Heart left ventricle (tissue), 16 donors: ENCODE results near the gene PLCH1. TPM values are rescaled to one million over a fixed set of nuclear protein-coding genes. Genes with fewer than 3 reads are reported as not detected.

Experiments
- ATAC-seq, 4 donors: fragments of 200-7000 bp; cut with Tn5 transposase; one replicate each; pipeline ENCODE4 v1.9.1; 2020 to 2022; ENCODE audit warnings: moderate library complexity in 4 of 4, mild to moderate bottlenecking in 3 of 4, moderate number of reproducible peaks in 1 of 4
- DNase-seq, 5 donors: peaks; one replicate each; pipeline ENCODE4 v3.0.0-alpha.2; 2020
- H3K27ac ChIP-seq, 12 donors: fragments of 200-600 bp; sonication (generic) in 4 of 12; one replicate each; pipeline versions ENCODE4 v1.5.0 to v1.8.0; 2016 to 2022; ENCODE audit warnings: mild to moderate bottlenecking in 2 of 12
- H3K27me3 ChIP-seq, 9 donors: fragments of 200-600 bp; sonication (generic) in 2 of 9; one replicate each; pipeline versions ENCODE4 v1.5.1 to v1.8.0; 2016 to 2022; ENCODE audit warnings: mild to moderate bottlenecking in 3 of 9
- H3K36me3 ChIP-seq, 9 donors: fragments of 200-600 bp; sonication (generic) in 2 of 9; one replicate each; pipeline versions ENCODE4 v1.5.0 to v1.8.0; 2018 to 2022; ENCODE audit warnings: mild to moderate bottlenecking in 2 of 9
- H3K4me1 ChIP-seq, 12 donors: fragments of 200-600 bp; sonication (generic) in 4 of 12; one replicate each; pipeline versions ENCODE4 v1.5.0 to v1.8.0; 2016 to 2022; ENCODE audit warnings: mild to moderate bottlenecking in 3 of 12
- H3K4me3 ChIP-seq, 12 donors: fragments of 200-600 bp; sonication (generic) in 4 of 12; one replicate each; pipeline versions ENCODE4 v1.5.0 to v1.8.0; 2017 to 2022; ENCODE audit warnings: mild to moderate bottlenecking in 9 of 12, moderate library complexity in 4 of 12
- H3K9me3 ChIP-seq, 12 donors: fragments of 200-600 bp; sonication (generic) in 4 of 12; one replicate each; pipeline versions ENCODE4 v1.5.0 to v1.8.0; 2016 to 2022; ENCODE audit warnings: mild to moderate bottlenecking in 1 of 12
- POLR2A ChIP-seq, 2 donors: fragments of 450-650 bp; IDR thresholded peaks; one replicate each; pipeline ENCODE4 v1.6.1; 2017; ENCODE audit warnings: antibody characterized with exemption in 2 of 2, mild to moderate bottlenecking in 2 of 2, moderate library complexity in 2 of 2
- WGBS, 4 donors: extraction: QIAGEN DNeasy Blood & Tissue Kit in 2 of 4; methylation state at CpG; one replicate each; pipeline versions ENCODE4 v1.1.5 to v1.1.7; 2013 to 2018; 5-methylcytosine and 5-hydroxymethylcytosine counted together
- intact Hi-C, 10 donors: fragments of 100-400 bp; cut with DNase I; formaldehyde crosslinking; loops; one replicate each; pipeline versions ENCODE4 v1.11.1 to v1.14.2; 2022
- polyA plus RNA-seq, 2 donors: library from polyadenylated mRNA; stranded (reverse); fragments of 200-250 nt; gene quantifications; one replicate each; pipeline ENCODE4 v1.2.3, GENCODE V29; 2013
- total RNA-seq, 9 donors: library from RNA; depleted of rRNA in 2 of 9; stranded (reverse); fragments of >200 nt in 2 of 9; fragmentation: NEBNext Ultra II Directional in 3 of 9; extraction: Animal tissue kit (Norgen Biotek cat#: 25700) in 3 of 9; gene quantifications; one replicate each; pipeline versions ENCODE4 v1.1.0 to v1.2.4, GENCODE V29; 2016 to 2023
- TF ChIP-seq, protein P1 (sequence below), 12 donors: fragments of 200-600 bp; sonication (generic) in 4 of 12; IDR thresholded peaks; one replicate each; pipeline versions ENCODE4 v1.5.0 to v1.8.0; 2018 to 2022; ENCODE audit warnings: antibody characterized with exemption in 12 of 12, mild to moderate bottlenecking in 5 of 12
- donor health status: ischemic (EF 13 %, LVEDD 7.1; RV severe dilation, severe dysfunction).
- donor health status: healthy with polysubstance abuse.
- donor health status: DM: no; HTN: yes; CAD: no.
- donor health status: DM: no; HTN: no; CAD: no.
- donor health status: ischemic (EF 25% LVEDD 6.9; RV normal size, moderate dysfunction).
- donor health status: ischemic (EF 25% LVEDD 5.7; RV mildly dilated, moderate dysfunction).
- donor health status: healthy.
- donor health status: DM: yes; HTN: yes; CAD: no.
- donor health status: ischemic (EF 35%, LVEDD 5.7; RV mildly dilated, moderate dysfunction).
- donor health status: nonischemic (EF 11% LVEDD 7.7; RV severe dilation, severe dysfunction).
- donor health status: DM: yes; HTN: yes; CAD: no.
- donor health status: PGD.
- donor health status: ischemic (EF 29% LVEDD 5.4; RV normal size, mild dysfunction).
- donor health status: nonischemic (EF 23%, LVEDD 6.1; RV moderate dilation, normal function).

PLCH1 gene
- total and polyA plus RNA-seq, 11 donors: 0.07 to 2.7 (median 0.23) TPM

DNA sequence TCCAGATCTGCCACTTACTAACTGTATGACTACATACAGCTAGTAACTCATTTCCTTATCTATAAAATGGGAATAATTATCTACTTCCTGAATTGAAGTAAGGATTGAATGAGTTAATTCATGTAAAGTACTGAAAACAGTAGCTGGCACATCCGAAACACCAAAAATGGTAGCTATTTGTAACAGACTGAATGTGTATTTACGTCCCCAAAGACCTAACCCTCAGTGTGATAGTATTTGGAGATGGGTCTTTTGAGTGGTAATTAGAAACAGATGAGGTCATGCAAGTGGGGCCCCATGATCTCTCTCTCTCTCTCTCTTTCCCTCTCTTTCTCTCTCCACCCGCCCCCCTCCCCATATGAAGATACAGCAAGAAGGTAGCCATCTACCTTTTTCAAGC, 146.2 kb downstream of the PLCH1 start:
- TF ChIP-seq, protein P1, sequence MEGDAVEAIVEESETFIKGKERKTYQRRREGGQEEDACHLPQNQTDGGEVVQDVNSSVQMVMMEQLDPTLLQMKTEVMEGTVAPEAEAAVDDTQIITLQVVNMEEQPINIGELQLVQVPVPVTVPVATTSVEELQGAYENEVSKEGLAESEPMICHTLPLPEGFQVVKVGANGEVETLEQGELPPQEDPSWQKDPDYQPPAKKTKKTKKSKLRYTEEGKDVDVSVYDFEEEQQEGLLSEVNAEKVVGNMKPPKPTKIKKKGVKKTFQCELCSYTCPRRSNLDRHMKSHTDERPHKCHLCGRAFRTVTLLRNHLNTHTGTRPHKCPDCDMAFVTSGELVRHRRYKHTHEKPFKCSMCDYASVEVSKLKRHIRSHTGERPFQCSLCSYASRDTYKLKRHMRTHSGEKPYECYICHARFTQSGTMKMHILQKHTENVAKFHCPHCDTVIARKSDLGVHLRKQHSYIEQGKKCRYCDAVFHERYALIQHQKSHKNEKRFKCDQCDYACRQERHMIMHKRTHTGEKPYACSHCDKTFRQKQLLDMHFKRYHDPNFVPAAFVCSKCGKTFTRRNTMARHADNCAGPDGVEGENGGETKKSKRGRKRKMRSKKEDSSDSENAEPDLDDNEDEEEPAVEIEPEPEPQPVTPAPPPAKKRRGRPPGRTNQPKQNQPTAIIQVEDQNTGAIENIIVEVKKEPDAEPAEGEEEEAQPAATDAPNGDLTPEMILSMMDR (IDR thresholded peaks at IDR 0.05): no peak
- no peak for TF ChIP-seq POLR2A (IDR thresholded peaks at IDR 0.05)
- Histone ChIP-seq H3K27me3 (no peaks in the 10 kb centered on the region), H3K36me3 (no peaks in the 10 kb centered on the region), H3K27ac (no peak overlapping the region), H3K9me3 (no peaks in the 10 kb centered on the region), H3K4me3 (no peak overlapping the region), H3K4me1 (no peaks in the 10 kb centered on the region)
- DNase-seq: no peak
- intact Hi-C loops: no loop called here
- ATAC-seq: no peak
- WGBS, 4 donors: 74 to 93% (median 77%) methylated on average over 3 of the region's 3 CpGs

DNA sequence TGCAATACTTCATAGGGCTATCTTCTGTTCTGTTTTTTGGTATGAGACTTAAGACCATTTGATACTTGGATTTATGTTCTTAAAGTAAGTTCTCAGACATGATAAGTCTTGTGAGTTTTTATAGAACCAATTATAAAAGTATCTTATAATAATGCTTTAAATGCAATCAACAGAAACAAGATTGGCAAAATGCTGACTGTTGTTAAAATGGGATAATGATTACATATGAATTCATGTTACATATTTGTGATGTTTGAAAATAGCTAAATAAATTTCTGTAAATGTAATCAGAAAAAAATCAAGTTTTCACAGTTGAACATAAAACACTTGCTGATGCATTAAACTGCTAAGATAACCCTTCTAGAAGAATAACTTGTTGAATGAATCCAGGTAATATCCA, 148.3 kb downstream of the PLCH1 start:
- no peak for ATAC-seq
- no peak overlapping the region for H3K4me3 ChIP-seq
- no peaks in the 10 kb centered on the region for H3K4me1 ChIP-seq
- H3K27me3 ChIP-seq: no peaks in the 10 kb centered on the region
- no peaks in the 10 kb centered on the region for H3K36me3 ChIP-seq
- no peak for DNase-seq
- TF ChIP-seq, protein P1 (IDR thresholded peaks at IDR 0.05): no peak
- TF ChIP-seq POLR2A (IDR thresholded peaks at IDR 0.05): no peak
- no peak overlapping the region for H3K27ac ChIP-seq
- no peaks in the 10 kb centered on the region for H3K9me3 ChIP-seq
- intact Hi-C loops: no loop called here

DNA sequence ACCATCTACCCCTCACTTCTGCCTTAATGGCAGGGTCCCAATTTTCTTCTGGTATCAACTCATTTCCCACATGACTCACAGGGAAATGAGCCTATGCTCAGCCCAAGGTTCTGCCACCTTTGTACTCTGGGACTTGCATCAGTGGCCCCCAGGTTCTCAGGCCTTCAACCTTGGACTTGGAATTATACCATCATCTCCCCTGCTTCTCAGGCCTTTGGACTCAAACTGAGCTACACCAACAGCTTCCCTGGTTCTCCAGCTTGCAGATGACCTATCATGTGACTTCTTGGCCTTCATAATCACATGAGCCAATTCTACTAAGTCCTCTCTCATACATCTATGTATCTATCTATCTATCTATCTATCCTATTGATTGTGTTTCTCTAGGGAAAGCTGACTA, 149.5 kb downstream of the PLCH1 start:
- Histone ChIP-seq H3K4me3 (no peak overlapping the region), H3K9me3 (no peaks in the 10 kb centered on the region), H3K4me1 (no peaks in the 10 kb centered on the region), H3K36me3 (no peaks in the 10 kb centered on the region), H3K27ac (no peak overlapping the region), H3K27me3 (no peaks in the 10 kb centered on the region)
- intact Hi-C loops: no loop called here
- no peak for TF ChIP-seq POLR2A (IDR thresholded peaks at IDR 0.05)
- TF ChIP-seq, protein P1 (IDR thresholded peaks at IDR 0.05): no peak
- no peak for DNase-seq
- ATAC-seq: no peak

DNA sequence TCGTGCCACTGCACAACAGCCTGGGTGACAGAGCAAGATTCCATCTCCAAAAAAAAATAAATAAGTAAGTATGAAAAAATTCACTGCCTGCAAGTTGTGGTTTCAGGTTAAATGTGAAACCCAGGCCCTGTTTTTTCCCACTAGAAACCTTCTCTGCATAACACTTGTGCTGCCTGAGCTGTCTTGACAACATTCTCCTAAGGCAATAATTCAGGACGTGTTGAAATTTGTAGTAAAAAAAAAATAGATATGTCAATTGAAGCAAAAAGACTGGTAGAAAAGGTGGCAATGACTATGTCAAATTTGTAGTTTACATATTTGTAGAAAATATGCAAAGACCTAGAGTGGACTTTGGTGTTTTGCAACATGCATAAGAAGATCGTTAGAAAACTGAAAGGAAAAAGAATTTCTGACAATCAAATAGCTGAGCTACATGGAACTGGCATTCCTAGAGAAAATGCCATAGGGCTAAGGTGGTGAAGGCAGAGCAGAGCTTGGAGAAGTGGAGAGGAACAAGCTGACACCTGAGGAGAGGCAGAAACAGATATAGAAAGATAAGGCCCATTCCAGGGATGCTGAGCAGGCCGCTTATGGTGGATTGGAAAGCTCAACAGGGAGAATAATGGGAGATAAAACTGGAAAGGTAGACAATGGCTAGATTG, 150.2 kb downstream of the PLCH1 start:
- Histone ChIP-seq H3K4me3 (no peak overlapping the region), H3K27me3 (no peaks in the 10 kb centered on the region), H3K9me3 (no peaks in the 10 kb centered on the region), H3K36me3 (no peaks in the 10 kb centered on the region), H3K27ac (no peak overlapping the region), H3K4me1 (no peaks in the 10 kb centered on the region)
- DNase-seq (no peak), ATAC-seq (no peak)
- 59 to 71% (median 70%) methylated on average over 4 of the region's 4 CpGs for WGBS, 4 donors
- TF ChIP-seq, protein P1 (IDR thresholded peaks at IDR 0.05): no peak
- no peak for TF ChIP-seq POLR2A (IDR thresholded peaks at IDR 0.05)
- intact Hi-C loops: no loop called here
